NCI-H2081 treated with DMSO at 0.1 percent for 48 hours (cell line): ENCODE results near the gene NEURL1B.
"Not testable (repeated sequence)": the region's sequence is repeated elsewhere in the genome, so short reads cannot be mapped to it uniquely, and the experiment has no call there.

ENCODE experiments used
- DNase-seq: peaks from one replicate; lab custom pipeline; 2025; lab: John Stamatoyannopoulos, UW

The NEURL1B gene

DNA sequence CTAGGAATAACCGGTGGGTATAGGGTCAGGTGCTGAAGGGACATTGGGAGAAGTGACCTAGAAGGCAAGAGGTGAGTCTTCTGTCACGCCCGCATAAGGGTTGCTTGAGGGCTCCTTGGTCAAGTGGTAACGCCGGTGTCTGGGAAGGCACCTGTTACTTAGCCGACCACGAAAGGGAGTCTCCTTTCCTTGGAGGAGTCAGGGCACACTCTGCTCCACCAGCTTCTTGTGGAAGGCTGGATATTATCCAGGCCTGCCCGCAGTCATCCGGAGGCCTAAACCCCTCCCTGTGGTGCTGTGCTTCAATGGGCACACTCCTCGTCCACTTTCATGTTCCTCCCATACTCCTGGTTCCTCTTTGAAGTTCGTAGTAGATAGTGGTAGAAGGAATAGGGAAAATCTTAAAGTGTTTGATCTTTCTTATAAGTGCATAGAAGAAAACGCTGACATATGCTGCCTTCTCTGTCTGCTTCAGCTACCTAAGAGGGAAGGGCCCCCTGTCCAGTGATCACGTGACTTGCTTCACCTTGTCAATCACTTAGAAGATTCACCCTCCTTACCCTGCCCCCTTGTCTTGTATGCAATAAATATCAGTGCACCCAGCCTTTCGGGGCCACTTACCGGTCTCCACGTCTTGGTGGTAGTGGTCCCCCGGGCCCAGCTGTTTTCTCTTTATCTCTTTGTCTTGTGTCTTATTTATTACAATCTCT lies 16.6 kb downstream of the NEURL1B start:
- DNase-seq = not testable (repeated sequence)

DNA sequence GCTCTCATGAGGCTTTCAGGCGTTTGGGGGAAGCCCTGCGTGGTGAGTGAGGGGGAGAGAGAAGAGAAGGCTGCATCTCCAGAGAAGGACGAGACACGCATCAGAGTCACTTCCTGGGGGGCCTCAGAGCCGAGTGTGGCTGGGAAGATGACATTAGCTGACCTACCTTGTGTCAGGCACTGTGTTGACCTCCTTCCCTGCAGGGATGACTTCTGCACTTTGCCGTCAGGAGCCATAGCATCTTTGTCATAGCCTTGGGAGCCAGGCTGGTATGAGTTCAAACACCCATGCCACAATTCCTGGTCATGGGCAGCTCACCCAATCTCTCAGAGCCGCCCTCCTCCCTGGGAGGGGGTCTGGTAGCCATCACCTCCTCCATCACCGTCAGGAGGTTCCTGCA lies 17.3 kb downstream of the NEURL1B start:
- DNase-seq = no peak

DNA sequence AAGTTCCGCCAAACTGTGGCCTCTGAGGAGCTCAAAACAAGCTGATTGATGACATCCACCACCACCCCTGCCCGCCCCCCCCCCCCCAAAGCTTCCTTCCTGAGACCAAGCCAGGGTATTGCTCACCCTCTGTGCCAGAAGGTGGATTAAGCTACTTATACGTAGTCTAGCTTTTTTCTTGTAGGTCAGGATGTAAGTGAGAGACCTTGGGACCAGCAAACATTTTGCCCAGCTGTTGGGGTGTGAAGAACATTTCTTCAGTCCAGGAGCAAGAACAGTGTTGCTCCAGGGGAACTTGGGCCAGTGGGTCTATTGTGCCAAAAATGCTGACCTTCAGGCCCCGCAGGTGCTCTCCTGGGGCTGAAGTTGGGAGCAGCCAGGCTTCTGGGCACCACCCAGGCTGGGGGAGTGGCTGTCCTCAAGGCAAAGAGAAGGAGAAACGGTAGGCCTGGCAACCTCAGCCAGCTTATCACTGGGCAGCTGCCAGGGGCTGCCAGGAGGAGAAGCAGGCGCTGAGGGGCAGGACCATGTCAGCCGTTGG lies 18.0 kb downstream of the NEURL1B start:
- DNase-seq = no peak

DNA sequence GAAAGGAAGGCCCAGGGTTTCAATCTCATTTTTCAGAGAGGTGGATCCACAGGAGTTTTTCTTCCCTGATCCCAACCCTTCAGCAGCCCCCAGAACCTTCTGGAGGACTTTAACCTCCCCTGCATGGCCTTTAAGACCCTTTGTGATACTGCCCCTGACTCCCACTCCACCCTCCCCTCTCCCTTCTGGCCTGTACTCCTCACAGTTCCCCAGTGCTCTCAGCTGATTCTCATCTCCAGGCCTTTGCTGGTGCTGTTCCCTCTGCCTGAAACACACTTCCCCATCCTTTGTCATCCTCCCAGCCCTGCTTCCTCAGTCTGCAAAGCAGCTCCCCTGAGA lies 18.5 kb downstream of the NEURL1B start:
- no peak for DNase-seq

DNA sequence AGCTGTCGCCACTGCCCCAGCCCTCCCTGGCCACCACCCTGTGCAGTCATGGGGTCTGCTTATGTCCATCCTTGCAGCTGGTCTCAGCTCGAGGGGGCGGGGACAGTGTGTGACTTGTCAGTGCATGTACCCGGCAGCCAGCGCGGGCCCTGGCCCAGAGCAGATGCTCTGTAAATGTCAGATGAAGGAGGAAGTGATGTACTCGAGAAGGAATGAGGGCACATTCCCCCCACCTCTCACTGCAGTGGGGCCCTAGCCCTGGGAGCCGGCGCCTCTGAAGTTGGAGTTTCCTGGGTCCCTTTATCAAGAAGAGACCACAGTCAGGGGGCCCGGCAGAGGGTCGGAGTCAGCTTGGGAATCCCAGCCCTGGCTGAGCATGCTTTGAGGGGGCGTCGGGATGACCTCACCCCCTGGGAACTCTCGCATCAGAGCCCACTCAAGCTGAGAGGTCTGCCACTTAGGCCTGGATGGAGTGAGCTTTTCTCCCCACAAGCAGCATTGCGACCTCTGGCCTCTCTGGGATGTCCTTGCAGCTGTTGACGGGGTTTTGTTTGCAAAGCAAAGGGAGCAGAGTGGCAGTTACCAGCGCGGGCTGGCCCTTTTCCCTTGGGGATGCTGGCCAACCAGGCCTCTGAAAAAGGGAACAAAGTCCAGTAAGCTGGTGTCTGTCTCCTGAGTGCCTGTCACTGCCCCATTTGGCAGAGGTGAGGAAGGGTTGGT lies 19.0 kb downstream of the NEURL1B start:
- DNase-seq = no peak

DNA sequence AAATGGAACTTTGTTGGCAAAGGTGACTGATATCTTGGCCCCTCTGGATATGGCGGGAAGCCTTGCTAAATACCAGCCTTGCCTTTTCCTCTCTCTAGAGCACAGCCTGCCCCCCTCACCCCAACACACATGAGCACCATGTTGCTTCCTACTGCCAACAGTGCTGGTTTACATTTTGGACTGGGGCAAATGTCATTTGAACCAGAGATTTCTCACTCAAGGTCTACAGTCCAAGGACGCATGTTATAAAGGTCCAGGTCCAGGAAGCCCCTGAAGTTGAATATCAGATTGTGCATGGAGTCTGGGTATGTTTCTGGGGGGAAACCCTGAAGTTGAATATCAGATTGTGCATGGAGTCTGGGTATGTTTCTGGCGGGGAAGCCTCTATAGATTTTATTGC lies 19.9 kb downstream of the NEURL1B start:
- DNase-seq = no peak

DNA sequence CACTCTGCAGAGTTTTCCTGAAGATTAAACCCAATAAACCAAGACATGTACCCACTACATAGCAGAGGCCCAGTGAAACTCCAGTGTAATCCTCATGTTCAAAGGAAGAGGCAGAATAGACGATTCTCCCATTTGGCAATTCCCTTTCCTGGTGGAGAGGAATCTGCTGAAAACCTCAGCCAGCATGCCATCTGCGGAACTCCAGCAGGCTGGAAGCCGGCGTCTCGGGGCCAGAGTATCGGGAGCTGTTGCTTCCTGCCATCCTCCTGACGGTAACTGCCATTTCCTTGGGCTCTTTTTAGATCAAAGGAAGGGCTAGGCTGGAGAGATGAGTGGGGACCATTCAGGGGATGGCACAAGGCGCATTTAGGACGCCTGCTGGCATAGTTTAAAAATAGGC lies 20.5 kb downstream of the NEURL1B start:
- no peak for DNase-seq

DNA sequence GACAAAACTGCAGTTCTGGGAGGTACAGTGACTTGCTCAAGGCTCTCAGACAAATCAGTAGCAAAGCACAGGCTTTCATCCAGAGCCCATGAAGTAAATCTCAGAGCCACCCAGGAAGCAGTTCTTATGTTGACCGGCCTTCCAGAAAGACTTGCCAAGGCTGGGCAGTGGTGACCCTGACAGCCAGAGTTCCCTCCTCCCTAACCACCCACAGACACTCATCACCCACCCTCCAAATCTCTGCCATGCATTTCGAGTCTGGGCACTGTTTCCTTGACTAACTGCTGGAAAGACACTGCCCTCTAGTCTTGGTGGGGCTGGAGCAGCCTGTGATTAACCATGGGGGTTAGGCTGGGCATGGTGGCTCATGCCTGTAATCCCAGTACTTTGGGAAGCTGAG lies 21.5 kb downstream of the NEURL1B start:
- DNase-seq = no peak

DNA sequence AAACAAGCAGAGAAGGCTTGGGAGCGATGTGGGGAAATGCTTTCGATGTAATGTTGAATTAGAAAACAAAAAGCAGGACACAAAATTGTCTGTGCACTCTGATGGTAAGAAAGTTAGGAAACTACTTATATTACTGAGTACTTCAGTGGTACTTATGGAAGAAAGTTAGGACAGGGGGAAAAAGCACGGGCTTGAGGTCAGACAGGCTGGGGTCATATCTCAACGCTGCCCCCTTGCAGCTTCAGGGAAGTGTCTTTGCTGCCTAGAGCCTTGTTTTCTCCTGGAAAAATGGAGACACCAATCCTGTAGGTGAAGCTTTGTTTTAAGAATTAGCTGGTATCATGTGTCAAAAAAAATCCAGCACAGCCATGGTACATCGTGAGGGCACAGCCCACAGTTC lies 23.0 kb downstream of the NEURL1B start:
- no peak for DNase-seq

DNA sequence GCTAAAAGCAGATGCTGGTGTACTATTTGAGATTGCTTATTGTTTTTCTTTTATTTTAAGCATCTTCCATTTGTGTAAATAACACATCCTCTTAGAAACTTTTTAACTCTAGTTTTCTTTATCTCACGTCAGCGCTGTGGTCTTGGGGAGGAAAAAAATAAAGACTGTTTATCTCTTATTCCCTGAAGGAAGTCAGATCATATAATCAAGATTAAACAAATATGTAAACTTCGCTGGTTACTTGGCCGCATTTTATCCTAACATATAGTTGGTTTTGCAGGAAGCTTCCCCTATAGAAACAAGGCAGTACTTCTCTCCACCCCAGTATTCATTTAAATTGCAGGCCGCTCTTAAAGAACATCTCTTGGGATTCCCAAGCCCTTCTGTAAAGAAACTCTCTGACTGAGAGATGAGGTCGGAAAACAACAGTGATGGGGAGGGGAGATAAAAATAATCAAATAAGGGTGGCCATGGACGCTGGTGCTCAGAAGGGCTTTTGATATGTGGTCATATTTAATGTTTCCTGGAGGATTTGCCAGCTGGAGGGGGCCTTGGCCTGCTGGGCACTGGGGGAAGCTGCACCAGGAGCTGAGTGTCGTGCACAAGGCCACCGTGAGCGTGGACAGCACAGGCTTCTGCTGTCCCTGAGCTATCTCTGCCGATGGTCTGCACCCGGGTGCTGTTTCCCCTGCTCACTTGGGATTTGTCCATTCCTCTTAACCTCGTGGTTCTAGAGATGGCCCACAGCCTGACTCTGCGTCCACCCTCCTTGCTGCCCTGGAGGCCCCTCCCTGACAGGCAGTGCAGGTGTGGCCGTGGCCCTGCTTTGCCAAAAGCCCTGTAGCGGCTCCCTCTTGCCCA lies 23.8 kb downstream of the NEURL1B start:
- no peak for DNase-seq

DNA sequence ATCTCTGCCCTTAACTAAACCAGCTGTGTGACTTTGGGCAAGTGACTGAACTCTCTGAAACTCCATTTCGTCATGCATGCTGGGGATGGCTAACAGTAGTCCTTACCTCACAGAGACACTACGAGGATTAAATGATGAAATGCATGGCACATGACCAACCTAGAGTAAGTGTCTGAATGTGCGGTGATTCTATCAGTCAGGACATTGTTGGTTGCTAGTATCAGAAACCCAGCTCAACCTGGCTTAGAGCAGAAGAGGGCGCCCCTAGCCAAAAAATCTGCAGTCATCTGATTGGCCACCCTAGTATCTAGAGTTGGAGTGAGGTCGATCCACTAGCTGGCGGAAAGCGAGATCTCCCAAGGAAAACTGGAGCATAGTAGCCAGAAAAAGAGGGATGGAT lies 25.2 kb downstream of the NEURL1B start:
- DNase-seq = no peak

DNA sequence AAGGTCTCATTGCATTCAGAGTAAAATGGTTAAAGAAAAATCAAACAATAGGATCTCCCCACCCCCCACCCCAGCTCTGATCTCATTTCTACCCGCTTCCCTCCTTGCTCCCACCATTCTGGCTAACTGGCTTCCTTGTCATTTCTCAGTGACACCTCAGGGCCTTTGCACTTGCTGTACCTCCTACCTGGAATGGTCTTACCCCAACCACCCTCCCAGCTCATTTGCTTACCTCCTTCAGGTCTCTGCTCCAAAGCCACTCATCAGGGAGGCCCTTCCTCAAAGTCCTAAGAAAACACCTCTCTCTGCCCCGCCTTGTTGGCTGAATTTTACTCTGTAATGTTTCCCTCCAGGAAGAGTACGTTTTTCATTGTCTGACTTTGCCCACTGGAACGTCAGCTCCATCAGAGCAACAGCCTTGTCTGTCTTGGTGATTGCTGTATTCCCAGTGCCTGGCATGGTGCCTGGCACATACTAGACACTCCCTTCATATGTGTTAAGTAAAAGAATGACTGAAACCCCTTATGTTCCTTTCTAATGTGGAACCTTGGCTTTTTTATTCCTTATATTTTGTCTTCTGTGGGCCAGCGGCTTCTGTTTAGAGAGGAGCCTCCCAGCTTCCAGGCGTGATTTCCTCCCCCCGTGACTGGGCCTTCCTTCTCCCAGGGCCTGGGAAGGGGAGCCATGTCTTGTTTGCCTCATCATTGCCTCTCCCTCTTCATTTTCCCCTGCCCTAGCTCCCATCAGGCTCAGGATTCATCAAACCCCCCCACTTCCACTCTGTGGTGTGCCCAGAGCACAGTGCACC lies 26.9 kb downstream of the NEURL1B start:
- no peak for DNase-seq

DNA sequence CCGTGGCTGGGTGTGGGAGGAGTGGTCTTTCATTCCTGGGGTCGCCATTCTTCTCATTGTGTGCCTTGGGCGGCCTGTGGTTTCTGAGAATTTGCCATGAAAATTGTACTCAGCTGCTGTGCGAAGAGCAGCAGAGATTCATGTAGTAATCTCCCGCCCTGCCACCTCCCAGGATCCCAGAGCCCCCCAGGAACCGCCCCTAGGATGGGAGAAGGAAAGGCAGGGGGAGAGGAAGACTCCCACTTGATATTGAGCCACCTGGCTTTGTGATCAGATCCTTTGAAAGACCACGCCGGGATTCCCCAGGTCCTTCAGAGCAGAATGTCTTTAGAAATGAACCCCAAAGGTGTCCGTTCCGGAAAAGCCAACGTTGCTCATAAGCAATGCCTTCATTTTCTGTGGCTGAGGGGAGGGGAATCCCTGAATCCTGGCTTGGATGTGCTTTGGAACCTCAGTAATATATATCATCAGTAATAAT lies 27.6 kb downstream of the NEURL1B start:
- no peak for DNase-seq

DNA sequence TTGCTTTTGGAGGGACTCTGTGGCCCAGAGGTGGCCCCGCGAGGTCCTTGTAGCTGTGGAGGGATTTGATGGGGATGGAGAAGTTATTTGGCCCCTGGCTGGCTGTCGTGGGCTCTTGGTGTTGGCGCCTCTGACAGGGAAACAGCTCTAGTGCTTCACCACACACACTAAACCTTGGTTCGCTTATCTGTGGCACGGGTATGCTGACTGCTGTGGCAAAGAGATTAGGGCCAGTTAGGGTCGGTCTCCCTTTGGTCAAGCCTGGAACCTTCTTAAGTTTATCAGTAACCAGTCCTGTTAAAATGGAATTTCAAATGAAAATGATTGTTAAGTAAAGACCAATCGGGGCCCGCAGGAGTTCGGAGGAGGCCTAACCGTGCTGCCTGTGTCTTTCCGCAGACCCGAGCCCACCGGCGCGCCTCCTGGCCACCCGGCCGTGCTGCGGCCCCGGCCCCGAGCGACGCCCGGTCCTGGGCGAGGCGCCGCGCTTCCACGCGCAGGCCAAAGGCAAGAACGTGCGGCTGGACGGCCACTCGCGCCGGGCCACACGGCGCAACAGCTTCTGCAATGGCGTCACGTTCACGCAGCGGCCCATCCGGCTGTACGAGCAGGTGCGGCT lies 28.4 kb downstream of the NEURL1B start:
- DNase-seq = no peak

DNA sequence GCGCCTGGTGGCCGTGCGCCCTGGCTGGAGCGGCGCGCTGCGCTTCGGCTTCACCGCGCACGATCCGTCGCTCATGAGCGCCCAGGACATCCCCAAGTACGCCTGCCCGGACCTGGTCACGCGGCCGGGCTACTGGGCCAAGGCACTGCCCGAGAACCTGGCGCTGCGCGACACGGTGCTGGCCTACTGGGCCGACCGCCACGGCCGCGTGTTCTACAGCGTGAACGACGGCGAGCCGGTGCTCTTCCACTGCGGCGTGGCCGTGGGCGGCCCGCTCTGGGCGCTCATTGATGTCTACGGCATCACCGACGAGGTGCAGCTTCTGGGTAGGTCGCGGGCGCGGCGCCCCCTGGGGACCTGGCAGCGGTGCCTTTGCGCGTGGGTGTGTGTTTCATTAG lies 28.9 kb downstream of the NEURL1B start:
- no peak for DNase-seq

DNA sequence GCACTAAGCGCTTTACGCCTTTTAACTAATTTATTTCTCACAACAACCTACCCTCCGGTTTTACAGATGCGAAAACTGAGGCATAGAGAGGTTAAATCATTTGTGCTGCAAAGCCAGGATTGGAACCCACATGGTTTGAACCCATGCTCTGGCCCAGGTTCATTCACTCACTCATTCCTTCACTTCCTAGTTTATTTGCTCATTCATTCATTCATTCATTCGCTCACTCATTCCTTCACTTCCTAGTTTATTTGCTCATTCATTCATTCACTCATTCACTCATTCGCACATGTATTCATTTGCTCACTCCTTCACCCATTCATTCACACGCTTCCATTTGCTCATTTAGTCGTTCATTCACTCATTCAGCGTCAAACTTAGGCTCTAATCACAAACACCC lies 29.4 kb downstream of the NEURL1B start:
- DNase-seq = no peak

DNA sequence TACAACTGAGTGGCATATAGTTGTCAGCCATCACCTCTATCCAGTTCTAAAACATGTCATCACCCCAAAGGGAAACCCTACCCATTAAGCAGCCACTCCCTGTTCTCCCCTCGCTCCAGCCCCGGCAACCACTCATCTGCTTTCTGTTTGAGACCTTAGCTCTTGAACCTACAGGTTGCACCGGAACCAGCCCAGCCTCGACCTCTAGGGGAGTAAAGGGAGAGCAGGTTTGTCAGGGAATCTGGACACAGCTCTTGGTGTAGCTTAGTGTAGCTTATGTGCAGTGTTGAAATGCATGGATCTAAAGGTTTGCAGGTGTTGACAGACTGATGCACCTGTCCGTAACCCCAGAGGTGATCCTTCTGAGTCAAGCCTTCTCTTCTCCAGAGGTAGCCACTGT lies 30.0 kb downstream of the NEURL1B start:
- no peak for DNase-seq

DNA sequence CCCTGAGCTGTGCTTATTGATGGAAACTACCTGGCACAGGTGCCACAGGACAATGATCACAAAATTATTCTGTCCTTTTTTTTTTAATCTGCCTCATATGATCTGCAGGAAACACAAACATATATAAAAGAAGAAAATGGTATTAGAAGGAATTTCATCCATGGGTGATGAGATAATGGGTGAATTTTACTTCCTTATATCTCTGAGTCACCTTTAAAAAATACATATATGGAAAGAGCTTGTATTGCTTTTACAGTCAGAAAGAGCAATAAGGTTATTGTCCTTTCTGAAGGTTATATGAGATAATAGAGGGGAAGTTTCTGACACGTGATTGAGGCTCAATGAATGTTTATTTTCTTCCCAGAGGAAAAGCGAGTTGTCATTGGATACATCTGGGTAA lies 31.6 kb downstream of the NEURL1B start:
- no peak for DNase-seq

DNA sequence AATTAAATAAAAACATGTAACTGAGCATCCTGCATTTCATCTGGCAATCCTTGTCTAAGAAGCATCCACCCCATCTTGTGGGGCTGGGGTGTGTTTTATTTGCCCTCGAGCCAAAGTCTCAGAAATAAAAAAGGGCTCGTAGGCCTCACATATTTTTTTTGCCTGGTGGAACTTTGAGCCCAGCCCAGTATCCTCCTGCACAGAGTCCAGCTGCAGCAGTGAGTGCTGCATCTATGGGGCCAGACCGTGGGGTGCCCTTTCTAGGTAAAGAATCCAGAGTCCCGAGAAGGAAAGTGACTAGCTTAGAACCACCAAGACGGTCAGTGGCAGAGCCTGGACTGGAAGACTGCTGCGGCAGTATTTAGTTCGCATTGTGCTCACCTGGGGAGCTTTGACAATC lies 33.1 kb downstream of the NEURL1B start:
- DNase-seq = no peak

DNA sequence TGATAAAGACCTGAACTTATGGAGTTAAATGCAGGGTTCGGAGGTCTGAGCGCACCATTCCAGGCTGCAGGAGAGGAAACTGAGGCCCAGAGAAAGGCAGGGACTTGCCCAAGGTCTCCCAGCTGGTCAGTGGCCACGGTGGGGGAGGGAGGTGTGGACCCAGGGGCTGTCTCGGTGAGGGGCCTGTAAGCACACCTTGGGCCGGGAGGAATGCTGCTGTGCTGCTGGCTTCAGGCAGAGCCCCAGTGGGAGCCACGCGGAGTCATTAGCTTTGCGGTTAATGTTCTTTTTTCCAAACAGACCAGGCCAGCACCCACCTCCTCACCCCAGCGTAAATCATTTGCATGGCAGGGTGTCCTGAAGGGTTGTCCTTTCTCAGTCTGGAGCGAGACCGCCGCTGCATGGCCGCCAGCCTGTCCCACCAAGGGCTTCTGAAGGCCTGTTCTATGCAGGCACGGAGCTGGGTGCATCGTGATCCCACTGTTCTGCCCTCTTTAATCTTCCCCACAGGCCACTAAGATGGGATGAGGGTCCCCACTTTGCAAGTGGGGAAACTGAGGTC lies 35.9 kb downstream of the NEURL1B start:
- no peak for DNase-seq

DNA sequence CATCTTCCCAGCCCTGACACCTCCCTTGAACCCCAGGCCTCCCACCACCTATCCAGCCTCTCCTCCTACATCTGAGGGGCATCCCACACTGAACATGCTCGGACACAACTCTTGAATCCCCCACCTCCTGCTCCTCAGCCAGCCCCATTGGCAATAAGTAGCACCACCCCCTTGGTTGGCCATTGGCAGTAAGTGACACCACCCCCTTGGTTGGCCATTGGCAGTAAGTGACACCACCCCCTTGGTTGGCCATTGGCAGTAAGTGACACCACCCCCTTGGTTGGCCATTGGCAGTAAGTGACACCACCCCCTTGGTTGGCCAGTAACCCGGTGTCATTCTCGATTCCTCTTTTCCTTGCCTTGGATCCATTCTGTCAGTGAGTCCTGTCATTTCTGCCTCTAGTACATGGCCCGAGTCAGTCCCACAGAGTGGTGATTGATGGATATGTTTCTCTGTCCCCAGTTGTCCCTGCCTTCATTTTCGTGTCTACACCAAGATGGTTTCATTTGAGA lies 37.4 kb downstream of the NEURL1B start:
- not testable (repeated sequence) for DNase-seq
